Endothelial cell (in vitro differentiated cells): ENCODE data around the gene GSDME. TPM values are rescaled to one million over a fixed set of nuclear protein-coding genes. Genes with fewer than 3 reads are reported as not detected.
"Not testable (repeated sequence)": the region's sequence is repeated elsewhere in the genome, so short reads cannot be mapped to it uniquely, and the experiment has no call there.

Experiments used
- DNase-seq: peaks from one replicate; pipeline ENCODE4 v3.0.0; 2021; ENCODE audit warnings: low spot score
- H3K27ac Mint-ChIP-seq: one replicate; pipeline ENCODE4 v1.8.0; 2021; ENCODE audit warnings: mixed read lengths, inconsistent platforms; ENCODE audit not compliant: unreplicated experiment
- H3K27me3 Mint-ChIP-seq: one replicate; pipeline ENCODE4 v1.8.0; 2021; ENCODE audit warnings: mild to moderate bottlenecking, moderate library complexity, mixed read lengths, inconsistent platforms; ENCODE audit not compliant: unreplicated experiment
- H3K36me3 Mint-ChIP-seq: one replicate; pipeline ENCODE4 v1.8.0; 2021; ENCODE audit warnings: mild to moderate bottlenecking, low read depth, mixed read lengths, inconsistent platforms; ENCODE audit not compliant: unreplicated experiment
- H3K4me1 Mint-ChIP-seq: one replicate; pipeline ENCODE4 v1.8.0; 2021; ENCODE audit warnings: mild to moderate bottlenecking, mixed read lengths, inconsistent platforms; ENCODE audit not compliant: unreplicated experiment
- H3K4me3 Mint-ChIP-seq: one replicate; pipeline ENCODE4 v1.8.0; 2021; ENCODE audit warnings: mild to moderate bottlenecking, mixed read lengths, inconsistent platforms; ENCODE audit not compliant: unreplicated experiment
- H3K9me3 Mint-ChIP-seq: one replicate; pipeline ENCODE4 v1.8.0; 2021; ENCODE audit warnings: mixed read lengths, inconsistent platforms; ENCODE audit not compliant: unreplicated experiment
- CTCF ChIP-seq: fragments of 200-600 bp; sonication (generic); IDR thresholded peaks from one replicate; pipeline ENCODE4 v1.5.0; 2021; ENCODE audit warnings: antibody characterized with exemption; ENCODE audit not compliant: unreplicated experiment
- total RNA-seq: library from RNA; stranded (reverse); fragmentation: NEBNext Ultra II Directional; extraction: Animal tissue kit (Norgen Biotek cat#: 25700); gene quantifications from one replicate; pipeline ENCODE4 v1.2.1, GENCODE V29; 2021; ENCODE audit not compliant: unreplicated experiment

The GSDME gene
- total RNA-seq, 1 donor from 2014 or later = 4.4 TPM

GRCh38 chr7:24799506-24799905, 42.2 kb upstream of the GSDME start:
- TF ChIP-seq CTCF = no peak
- peaks cover 3% of the 10 kb centered on the region for H3K4me1 Mint-ChIP-seq
- no peak overlapping the region for H3K27ac Mint-ChIP-seq
- no peak for DNase-seq
- no peak overlapping the region for H3K4me3 Mint-ChIP-seq
- no peaks in the 10 kb centered on the region for H3K9me3 Mint-ChIP-seq
- H3K27me3 Mint-ChIP-seq = peaks cover 1% of the 10 kb centered on the region
- peaks cover 4% of the 10 kb centered on the region for H3K36me3 Mint-ChIP-seq

GRCh38 chr7:24798261-24798660, 41.0 kb upstream of the GSDME start:
- DNase-seq = no peak
- Mint-ChIP-seq H3K9me3 (no peaks in the 10 kb centered on the region), H3K4me3 (no peak overlapping the region), H3K27ac (no peak overlapping the region), H3K36me3 (peaks cover 4% of the 10 kb centered on the region), H3K27me3 (peaks cover 1% of the 10 kb centered on the region), H3K4me1 (peaks cover 8% of the 10 kb centered on the region)
- no peak for TF ChIP-seq CTCF

GRCh38 chr7:24797270-24797669, 40.0 kb upstream of the GSDME start:
- DNase-seq = no peak
- Mint-ChIP-seq H3K36me3 (peaks cover 4% of the 10 kb centered on the region), H3K4me1 (peaks cover 8% of the 10 kb centered on the region), H3K4me3 (no peak overlapping the region), H3K27ac (no peak overlapping the region), H3K9me3 (no peaks in the 10 kb centered on the region), H3K27me3 (peaks cover 1% of the 10 kb centered on the region)
- TF ChIP-seq CTCF = no peak

- peaks cover 4% of the 10 kb centered on the region for H3K36me3 Mint-ChIP-seq
- no peak for TF ChIP-seq CTCF
- no peak overlapping the region for H3K27ac Mint-ChIP-seq
- H3K9me3 Mint-ChIP-seq = no peaks in the 10 kb centered on the region
- H3K4me1 Mint-ChIP-seq = peaks cover 8% of the 10 kb centered on the region
- H3K4me3 Mint-ChIP-seq = no peak overlapping the region
- no peak for DNase-seq
- H3K27me3 Mint-ChIP-seq = peaks cover 1% of the 10 kb centered on the region
These were observed 38.1 kb upstream of the GSDME start for GRCh38 chr7:24795407-24795767.

- not testable (repeated sequence) for H3K36me3 Mint-ChIP-seq, H3K4me1 Mint-ChIP-seq, H3K27me3 Mint-ChIP-seq, DNase-seq, H3K27ac Mint-ChIP-seq, H3K9me3 Mint-ChIP-seq, H3K4me3 Mint-ChIP-seq
These were observed 37.6 kb upstream of the GSDME start for GRCh38 chr7:24794751-24795406.
